Hematopoietic multipotent progenitor cell (in vitro differentiated cells): Measurements from ENCODE around the gene CEP104. TPM values are rescaled to one million over a fixed set of nuclear protein-coding genes. Genes with fewer than 3 reads are reported as not detected.

Experiments
- DNase-seq, 3 donors: peaks; one replicate each; pipeline ENCODE4 v3.0.0-alpha.2; 2011 to 2015; ENCODE audit warnings: low read depth in 2 of 3, low spot score in 2 of 3
- total RNA-seq: library from RNA; depleted of rRNA; stranded (reverse); fragments of >200 nt; gene quantifications from one replicate; pipeline ENCODE4 v1.2.3, GENCODE V29; 2012

The CEP104 gene
- total RNA-seq, 1 donor, result 15.3 TPM

DNA sequence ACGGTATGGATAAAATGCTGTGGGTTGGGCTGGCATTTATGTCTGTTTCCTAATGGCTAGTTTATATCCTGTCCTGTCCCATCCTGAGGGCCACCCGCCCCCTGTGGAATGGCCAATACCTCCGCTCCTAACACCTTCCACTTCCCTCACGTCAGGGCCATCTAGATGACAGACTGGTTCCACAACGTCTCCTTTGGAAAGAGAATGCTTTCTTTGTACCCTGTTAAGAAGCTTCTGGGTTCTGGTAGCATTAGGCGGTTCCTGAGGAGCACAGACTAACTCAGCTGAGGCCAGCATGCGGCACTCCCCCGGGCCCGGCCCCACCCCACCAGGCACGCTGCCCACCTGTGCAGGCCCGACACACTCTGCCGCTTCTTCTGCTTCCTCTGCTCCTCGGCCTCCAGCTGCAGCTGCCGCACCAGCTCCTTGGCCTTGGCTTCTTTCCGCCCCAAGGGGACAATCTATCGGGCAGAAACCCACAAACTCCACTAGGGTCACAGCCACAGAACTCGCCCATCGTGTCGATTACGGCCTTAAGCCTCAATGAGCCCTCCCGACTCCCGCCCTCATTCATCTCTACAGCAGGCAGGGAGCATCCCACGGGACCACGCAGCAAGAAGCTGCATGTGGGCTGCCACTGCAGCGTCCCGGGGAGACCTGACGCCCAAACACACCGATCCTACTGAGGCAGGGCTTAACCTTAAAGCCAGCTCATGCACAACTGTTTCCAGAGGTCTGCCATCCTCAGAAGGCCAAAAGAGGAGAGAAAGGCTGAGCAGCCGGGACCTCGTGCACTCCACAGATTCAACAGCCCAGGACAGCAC, 73.1 kb downstream of the CEP104 start:
- no peak for DNase-seq

DNA sequence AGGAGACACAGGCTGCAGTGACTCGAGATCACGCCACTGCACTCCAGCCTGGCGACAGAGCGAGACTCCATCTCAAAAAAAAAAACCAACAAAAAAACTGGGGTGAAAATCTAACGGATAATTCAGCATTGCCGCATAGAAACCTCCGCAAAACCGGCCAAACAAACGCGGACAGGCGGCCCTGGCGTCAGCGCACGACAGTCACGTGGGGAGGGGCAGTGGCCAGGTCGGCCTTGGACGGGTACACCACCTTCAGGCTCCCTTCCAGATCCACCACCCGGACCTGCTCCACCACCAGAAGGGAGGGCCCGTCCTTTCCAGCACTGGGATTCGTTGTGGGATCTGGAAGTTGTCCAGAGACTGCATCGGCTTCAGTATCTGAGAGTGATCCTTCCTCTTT, 76.1 kb downstream of the CEP104 start:
- DNase-seq, result no peak

DNA sequence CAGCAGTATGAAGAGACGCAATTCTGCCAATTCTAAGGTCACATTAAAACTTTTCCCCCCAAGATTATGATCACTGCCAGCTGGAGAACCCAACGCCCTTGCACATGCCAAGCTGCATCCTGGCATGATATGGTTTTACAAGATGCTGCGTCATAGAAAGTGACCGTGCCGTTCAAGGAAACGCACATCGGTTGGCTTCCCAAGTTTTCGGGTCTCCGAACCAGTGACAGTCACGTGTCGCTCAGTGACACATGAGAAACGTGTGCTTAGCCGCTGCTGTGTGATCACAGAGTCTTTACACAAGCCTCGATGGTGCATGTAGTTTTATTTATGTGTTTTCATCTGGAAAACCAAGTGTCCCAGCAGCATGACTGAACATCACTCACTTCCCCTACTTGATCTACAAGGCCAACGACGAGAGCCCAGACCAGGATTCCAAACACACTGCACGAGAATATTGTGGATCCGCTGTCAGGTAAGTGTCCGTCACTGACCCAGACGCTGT, 77.0 kb downstream of the CEP104 start:
- DNase-seq, result no peak

DNA sequence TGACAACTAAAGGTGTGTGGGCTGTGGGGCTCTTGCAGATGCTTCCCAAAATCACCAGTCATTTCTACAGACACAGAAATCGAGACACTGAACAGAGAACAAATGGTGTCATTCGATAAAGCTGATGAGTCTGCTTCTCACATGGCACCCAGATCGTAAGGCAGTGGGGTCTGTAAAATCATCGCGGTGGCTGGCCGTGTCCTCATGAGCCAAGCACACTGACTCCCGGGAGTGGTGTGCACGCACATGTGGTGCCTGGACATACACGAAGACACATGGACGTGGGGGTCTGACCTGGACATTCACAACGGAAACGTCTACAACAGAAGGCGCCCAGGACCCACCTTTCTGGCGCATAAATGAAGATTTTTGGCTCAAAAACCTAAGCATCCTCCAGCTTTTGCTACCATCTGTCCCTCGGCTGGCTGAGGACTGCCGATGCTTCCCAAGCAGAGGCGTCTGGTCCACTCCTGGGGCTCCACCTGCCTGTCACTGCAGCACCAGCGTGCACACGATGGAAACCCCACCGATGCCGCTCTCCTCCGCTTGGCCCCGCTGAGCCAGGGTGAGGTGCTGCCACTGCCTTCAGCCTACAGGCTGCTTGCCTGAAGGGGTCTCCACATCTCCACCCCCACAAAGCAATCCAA, 77.6 kb downstream of the CEP104 start:
- no peak for DNase-seq

DNA sequence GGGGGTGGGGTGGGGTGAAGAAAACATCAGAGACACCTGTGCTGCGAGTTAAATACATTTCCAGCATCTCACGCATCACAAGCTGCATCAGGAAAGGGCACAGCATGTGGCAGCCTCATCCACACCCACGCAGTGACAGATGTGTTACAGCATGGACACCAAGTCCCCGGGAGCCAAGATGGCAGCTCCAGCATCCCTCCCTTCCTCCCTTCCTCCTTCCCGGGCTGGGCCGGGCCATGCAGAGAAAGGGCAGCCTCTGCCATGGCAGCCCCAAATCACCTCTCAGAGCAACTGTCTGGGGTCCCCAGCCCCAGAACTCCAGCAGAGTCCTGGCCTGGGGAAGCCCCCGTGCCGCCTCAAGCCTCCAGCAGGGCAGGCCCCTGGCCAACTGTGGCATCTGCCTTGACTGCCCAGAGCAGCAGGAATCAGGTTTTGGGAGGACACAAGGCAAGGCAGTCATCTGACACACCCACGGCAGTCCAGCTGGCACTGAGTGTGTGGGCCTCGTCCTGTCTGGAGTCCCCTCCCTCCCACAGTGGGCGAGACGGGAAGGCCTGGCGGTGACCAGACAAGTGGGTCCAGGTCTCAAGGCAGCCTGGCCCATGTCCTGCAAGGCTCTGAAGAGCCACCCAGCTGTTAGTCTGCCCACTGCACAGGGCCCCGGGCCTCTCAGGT, 78.3 kb downstream of the CEP104 start:
- DNase-seq, result no peak

DNA sequence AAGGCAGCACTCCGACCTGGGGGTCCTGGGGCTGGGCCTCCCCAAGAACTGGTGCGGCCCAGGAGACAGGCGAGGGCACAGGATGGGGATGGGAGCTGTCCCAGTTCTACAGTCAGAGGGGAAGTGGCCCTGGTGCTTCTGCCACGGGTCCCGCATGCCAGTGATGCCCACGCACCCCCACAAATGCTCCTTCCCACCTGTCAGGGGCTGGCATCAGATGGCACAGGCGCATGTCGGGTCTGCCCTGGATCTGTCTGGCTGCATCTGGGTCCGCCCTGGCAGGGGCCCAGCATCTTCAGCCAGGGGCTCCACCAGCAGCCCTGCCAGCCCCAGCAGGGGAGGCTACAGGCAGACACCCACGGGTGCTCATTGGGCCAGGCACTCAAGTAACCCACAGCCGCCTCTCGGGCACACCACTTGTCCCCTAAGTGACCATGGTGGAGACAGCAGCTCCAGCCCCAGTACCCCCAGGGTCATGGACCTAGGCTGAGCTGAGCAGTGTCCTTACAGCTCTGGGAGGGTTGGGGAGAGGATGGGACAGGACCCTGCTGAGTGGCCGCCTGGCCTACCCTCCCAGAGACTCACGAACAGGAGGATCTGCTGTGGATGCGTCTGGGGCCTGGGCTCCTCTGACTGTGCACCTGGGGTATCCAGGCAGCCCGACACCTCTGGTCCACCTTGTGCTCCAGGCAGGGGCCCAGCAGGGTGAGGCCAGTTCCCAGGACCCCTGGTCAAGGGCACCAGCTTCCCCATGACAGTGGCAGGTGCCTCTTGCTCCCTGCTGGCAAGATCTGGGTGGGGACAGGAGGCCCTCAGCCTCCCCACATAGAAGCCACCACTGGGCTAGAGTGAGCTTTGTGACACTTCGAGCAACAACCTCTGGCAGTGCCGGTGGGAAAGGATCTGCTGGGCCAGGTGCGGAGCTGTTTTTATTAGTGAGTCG, 79.1 kb downstream of the CEP104 start:
- DNase-seq, result no peak

DNA sequence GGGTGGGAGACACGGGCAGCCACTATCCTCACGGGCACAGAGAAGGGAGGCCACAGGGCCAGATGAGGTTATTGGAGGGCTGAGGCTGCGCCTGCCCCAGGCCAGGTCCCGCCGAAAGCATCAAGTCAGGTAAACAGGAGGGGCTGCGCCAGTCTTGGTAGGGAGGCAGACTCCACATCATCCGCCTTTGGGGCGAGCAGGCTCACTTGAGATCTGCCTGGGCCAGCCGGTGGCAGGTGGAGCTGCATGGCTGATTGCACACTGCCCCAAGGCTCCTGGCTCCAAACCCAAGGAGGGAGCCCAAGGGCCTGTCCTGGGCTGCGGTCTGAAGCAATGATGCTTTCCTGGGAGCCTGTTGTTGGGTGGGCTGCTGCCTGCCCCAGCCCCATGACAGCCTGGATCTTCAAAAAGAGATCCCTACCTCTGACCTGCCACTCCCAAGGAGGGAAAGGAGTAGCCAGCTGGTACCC, 79.9 kb downstream of the CEP104 start:
- DNase-seq, result no peak

DNA sequence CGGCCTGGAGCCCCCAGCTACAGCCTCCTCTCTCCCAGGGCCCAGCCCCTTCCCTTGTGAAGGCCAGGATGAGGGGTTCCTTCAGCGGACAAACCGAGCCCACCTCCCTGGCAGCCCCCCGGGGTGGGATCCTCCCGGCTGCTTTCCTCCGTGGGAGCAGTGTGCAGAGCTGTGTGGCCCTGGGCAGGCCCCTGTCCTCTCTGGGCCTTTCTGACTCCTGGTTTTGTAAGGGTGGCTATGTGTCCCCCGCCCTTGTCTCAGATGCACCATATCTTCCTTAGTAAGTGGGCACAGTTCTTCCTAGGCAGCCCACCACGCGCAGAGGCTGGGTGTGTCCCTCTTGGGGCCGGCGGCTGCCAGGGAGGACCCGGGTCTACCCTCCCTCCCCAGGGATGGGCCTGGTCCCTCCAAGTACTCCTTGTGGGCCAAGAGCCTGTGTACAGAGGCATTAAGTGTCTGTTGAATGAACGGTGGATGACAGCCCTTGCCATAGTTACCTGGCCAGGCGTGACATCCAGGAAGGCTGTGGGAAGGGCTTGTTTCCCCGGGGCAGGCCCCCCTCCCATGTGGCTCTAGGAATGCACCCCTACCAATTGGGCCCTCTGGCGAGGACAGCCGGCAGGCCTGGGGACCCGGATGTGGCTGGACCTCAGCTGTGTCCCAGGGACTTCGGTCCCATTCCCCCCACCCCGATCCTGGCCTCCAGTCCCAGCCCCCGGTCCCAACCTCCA, 80.6 kb downstream of the CEP104 start:
- DNase-seq, result no peak

DNA sequence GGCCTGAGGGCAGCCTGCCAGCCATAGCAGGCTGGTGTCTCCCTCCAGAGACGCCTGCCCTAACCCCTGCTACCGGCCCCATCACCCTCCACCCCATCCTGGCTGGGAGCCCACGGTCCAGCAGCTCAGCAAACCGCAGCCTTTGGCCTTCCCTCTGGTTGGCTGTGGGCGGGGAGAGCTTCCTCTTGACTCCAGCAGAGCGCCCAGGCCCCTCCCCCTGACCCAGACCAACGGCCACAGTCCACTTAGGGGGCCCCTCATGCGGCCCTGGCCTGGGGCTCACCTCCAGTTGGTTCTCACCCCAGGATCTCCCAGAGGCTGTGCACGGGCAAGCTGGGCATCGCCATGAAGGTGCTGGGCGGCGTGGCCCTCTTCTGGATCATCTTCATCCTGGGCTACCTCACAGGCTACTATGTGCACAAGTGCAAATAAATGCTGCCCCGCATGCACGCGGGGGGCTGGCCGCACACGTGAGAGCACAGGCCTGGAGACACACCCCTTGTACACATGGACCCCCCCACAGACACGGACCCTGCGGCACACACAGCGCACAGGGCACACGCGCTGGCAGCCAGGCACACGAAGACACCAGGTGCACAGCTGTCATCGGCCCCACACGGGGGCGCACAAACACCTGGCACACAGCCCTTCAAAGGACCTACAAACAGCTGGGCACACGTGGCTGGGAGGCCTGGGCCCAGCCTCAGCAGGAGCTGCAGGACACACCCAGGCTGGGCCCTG, 81.4 kb downstream of the CEP104 start:
- peak in 2 of 3 donors; percentile 62 to 71 for DNase-seq

DNA sequence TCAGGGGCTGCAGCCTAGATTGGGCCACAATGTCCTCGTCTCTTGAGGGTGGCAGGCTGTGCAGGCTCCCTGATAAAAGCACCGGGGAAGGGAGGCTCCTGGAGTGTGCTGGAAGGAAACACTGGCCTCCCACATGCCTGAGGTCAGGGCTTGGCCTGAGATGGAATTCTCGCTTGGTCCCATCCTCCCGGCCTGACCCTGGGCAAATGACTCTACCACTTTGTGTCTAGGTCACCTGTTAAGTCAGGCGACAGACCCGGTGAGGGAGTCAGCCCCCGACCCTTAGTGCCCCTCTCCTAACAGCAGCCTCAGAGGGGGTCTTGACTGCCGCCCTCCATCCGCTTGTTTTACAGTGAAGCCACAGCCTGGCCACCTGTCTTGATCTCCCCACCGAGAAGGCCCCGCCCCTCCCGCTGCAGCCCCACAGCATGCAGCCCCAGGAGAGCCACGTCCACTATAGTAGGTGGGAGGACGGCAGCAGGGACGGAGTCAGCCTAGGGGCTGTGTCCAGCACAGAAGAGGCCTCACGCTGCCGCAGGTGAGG, 82.0 kb downstream of the CEP104 start:
- DNase-seq, result no peak

DNA sequence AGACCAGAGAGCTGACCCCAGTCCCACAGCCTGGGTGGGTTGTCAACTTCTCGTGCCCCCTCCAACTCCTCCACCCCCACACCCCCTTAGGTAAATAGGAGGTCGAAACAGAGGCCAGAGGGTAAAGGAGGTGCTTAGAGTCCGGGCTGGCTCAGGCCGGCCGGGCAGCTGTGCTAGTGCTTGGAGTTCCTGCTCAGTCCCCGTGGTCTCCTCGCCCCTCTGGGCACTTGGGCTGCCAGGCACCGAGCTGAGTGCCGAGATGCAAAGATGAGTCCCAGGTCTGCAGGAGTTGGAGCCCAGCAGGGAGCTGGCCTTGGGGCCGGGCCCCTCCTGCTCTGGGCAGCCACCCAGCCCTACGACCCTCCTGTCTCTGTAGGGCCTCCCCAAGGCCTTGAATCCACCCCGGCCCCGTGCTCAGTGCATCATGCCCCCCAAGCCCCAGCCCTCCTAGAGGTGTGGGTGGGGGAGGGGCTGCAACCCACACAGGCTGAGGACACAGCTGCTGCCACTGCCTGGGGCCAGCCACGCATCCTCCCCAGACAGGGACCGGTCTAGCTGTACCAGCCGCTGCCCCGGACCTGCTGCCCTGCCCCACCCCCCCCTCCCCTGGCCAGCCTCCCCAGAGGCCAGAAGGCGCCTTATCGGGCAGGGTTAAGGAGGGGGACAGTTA, 82.6 kb downstream of the CEP104 start:
- no peak for DNase-seq

DNA sequence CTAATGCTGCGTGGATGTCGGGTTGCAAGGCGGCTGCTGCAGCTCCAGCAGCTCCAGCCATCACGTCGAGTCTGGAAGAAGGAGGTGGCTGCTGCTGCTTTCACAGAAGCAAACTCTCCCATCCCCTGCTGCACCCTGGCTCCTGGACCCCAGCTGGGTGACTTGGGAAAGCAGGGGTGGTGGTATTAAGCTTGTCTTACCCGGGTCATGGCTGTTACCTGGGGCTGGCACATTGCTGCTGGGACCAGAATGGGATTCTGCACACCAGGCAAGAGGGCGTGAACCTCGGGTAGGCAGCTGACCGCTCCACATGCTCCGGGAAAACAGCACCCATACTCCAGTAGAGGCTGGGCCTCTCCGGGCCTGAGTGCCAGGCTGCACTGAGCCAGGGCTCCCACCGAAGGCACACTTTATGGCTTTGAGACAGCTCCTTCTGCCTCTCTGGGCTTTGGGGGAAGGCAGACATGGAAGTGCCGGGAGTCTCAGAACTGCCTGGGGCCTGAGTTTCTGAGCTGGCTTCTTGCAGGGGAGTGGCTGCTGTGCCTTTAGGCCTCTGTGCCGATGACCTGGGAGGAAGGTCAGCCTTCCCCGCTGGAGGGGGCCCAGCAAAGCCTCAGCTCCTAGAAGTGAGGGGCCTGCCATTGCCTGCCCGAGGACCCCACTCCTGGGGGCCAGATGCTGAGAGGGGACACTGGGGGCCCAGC, 83.3 kb downstream of the CEP104 start:
- DNase-seq, result no peak

DNA sequence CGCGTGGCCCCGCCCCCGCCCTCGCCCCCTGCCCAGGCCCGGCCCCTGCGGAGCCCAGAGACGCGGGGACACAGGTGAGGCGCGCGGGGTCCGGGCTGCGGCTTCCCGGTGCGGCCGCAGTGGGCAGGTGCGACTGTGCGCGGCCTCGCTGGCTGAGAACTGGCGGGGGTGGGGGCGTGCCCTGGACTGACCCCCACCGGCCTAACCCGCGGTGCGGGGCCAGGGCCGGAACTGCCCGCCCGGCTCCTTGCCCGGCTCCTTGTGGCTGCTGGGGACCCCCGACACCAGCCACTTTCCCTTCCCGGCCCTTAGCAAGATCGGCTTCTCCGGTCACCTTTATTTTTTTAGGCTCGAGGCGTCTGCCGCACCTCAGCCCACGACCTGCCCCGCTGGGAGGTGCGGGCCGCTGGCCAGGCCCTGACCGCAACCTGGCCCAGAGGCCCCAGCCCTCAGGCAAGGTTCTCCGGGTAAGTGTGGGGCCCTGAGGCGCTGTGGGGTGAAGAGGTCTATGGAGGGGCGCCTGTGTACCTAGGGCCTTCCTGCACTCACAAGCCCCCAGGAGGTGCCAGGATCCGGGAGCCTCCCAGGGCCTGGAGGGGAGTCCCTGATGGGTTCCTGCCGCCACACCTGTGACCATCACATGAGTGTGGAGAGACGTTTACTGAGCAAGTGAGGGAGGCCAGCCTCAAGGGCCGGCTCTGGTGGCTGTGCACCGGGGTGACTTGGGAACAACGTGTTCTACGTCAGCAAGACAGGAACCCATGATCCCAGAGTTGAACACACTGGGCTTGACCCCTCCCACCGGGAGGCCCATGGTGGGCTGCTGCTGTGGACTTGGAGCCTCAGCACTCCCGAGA, 84.1 kb downstream of the CEP104 start, which contains the start of gene SMIM1:
Gene SMIM1 (plus strand): TSS at position 35 of the 857 bp plus-strand sequence. CDS start 2,625 bp downstream, outside the sequence.
- DNase-seq, result no peak

DNA sequence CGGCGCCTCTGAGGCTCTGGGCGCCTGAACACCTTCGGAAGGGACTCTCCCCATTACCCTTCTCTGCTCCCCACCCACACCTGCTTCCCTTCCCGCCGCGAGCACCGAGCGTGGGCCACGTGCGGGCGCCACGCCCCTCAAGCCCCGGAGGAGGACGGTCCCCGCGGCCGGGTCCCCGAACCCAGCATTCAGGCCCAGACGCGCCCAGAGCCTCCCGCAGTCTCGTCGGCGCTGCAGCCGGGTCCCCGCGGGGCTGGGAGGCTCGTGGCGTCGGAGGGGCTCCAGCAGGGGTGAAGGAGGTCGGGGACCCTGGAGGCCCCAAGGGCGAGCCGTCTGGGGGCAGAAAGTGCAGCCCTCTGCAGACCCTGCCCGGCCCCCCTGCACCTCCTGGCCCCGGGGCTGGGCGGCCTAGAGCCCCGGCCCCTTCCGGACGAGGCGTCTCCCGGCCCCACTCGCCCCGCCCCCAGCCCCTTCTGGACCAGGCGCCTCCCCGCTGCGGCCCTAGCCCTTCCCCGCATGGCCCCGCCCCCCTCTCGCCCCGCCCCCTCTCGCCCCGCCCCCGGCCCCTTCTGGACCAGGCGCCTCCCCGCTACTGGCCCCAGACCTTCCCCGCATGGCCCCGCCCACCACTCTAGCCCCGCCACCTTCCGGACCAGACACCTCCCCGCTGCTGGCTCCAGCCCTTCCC, 84.8 kb downstream of the CEP104 start:
- DNase-seq, result peak; percentile 54 to 92 (median 88)

DNA sequence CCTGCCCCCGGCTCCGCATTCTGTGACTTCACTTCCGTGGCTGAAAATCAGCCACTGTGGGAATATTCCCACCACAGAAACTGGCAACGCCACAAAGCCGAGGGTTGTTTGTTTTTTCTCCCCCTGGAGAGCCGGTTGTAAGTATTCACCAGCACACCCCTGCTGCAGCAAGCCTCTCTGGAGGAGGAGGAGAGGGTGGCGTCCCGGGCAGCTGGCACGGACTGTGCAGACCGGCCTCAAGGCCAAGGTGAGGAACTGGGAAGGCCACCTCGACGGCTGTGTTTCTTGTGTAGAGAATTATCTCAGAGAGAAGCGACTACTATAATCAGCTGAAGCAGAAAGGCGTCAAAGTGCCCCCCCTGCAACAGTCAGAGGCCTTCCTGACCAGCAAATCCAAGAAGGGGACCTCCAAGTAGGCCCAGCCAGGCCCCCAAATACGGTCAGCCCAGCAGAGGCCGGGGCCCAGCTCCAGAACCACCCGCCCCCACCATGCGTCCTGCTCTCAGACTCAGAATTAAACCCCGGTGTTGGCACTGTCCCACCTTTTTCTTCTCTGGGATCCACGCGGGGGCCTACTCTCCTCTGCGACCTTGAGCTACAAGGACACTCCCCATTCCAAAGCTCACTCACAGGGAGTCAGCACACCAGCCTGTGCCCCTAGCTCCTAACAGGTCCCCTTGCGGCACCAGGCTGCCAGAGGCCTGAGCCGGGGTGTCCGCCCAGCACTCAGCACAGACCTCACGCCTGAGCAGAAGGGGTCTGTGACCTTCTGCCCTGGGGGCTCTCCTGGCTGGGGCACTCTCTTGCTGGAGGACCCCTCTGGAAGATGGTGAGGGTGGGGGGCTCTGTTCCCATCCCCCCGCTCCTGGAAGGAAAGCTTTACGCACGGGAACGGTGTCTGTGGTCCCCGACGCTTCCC, 85.6 kb downstream of the CEP104 start:
- DNase-seq, result no peak
